Progenitor cell of endocrine pancreas (in vitro differentiated cells): Measurements from ENCODE around the gene HYDIN. TPM values are rescaled to one million over a fixed set of nuclear protein-coding genes. Genes with fewer than 3 reads are reported as not detected.

Experiments
- DNase-seq: peaks from one replicate; pipeline ENCODE4 v3.0.0; 2021; ENCODE audit warnings: low spot score; ENCODE audit not compliant: unreplicated experiment
- H3K27ac Mint-ChIP-seq: 2 replicates; pipeline ENCODE4 v1.8.0; 2021; ENCODE audit warnings: mild to moderate bottlenecking, moderate library complexity, mixed read lengths
- H3K27me3 Mint-ChIP-seq: 2 replicates; pipeline ENCODE4 v1.8.0; 2021; ENCODE audit warnings: mixed read lengths
- H3K36me3 Mint-ChIP-seq: 2 replicates; pipeline ENCODE4 v1.8.0; 2022; ENCODE audit warnings: mixed read lengths; ENCODE audit not compliant: insufficient read depth
- H3K4me1 Mint-ChIP-seq: 2 replicates; pipeline ENCODE4 v1.8.0; 2021; ENCODE audit warnings: low read depth, mixed read lengths
- H3K4me3 Mint-ChIP-seq: 2 replicates; pipeline ENCODE4 v1.8.0; 2021; ENCODE audit warnings: low read depth, mild to moderate bottlenecking, moderate library complexity, mixed read lengths
- H3K9me3 Mint-ChIP-seq: 2 replicates; pipeline ENCODE4 v1.8.0; 2021; ENCODE audit warnings: low read depth, mixed read lengths
- CTCF ChIP-seq: fragments of 200-600 bp; sonication (generic); IDR thresholded peaks from one replicate; pipeline ENCODE4 v1.5.0; 2021; ENCODE audit warnings: antibody characterized with exemption, mild to moderate bottlenecking; ENCODE audit not compliant: unreplicated experiment
- total RNA-seq: library from RNA; stranded (reverse); gene quantifications from 2 replicates; pipeline ENCODE4 v1.2.1, GENCODE V29; 2021

Gene HYDIN
- total RNA-seq, 1 donor from 2014 or later: 21.7 TPM

- TF ChIP-seq CTCF: no peak
- H3K4me1 Mint-ChIP-seq: peaks cover 2% of the 10 kb centered on the region
- H3K4me3 Mint-ChIP-seq: no peak overlapping the region
- no peak for DNase-seq
- H3K27me3 Mint-ChIP-seq: peaks cover 11% of the 10 kb centered on the region
- H3K27ac Mint-ChIP-seq: no peak overlapping the region
- no peaks in the 10 kb centered on the region for H3K9me3 Mint-ChIP-seq
- no peaks in the 10 kb centered on the region for H3K36me3 Mint-ChIP-seq
Measured at GRCh38 chr16:71262391-71262790, 31.9 kb upstream of the HYDIN start.

- Mint-ChIP-seq H3K9me3 (no peaks in the 10 kb centered on the region), H3K4me3 (no peak overlapping the region), H3K27ac (no peak overlapping the region), H3K36me3 (no peaks in the 10 kb centered on the region), H3K27me3 (peaks cover 14% of the 10 kb centered on the region), H3K4me1 (no peaks in the 10 kb centered on the region)
- TF ChIP-seq CTCF: no peak
- DNase-seq: no peak
Measured at GRCh38 chr16:71260995-71261394, 30.5 kb upstream of the HYDIN start.

GRCh38 chr16:71259086-71259485, 28.6 kb upstream of the HYDIN start:
- no peak for DNase-seq
- H3K9me3 Mint-ChIP-seq: no peaks in the 10 kb centered on the region
- peaks cover 14% of the 10 kb centered on the region for H3K27me3 Mint-ChIP-seq
- peaks cover 3% of the 10 kb centered on the region for H3K4me1 Mint-ChIP-seq
- no peak for TF ChIP-seq CTCF
- H3K36me3 Mint-ChIP-seq: no peaks in the 10 kb centered on the region
- H3K27ac Mint-ChIP-seq: no peak overlapping the region
- H3K4me3 Mint-ChIP-seq: no peak overlapping the region

GRCh38 chr16:71258372-71258771, 27.9 kb upstream of the HYDIN start:
- Mint-ChIP-seq H3K4me3 (no peak overlapping the region), H3K9me3 (no peaks in the 10 kb centered on the region), H3K27me3 (peaks cover 14% of the 10 kb centered on the region), H3K27ac (no peak overlapping the region), H3K4me1 (peaks cover 3% of the 10 kb centered on the region), H3K36me3 (no peaks in the 10 kb centered on the region)
- no peak for DNase-seq
- no peak for TF ChIP-seq CTCF

- Mint-ChIP-seq H3K9me3 (no peaks in the 10 kb centered on the region), H3K4me3 (no peak overlapping the region), H3K27me3 (peaks cover 14% of the 10 kb centered on the region), H3K36me3 (no peaks in the 10 kb centered on the region), H3K27ac (no peak overlapping the region), H3K4me1 (peaks cover 3% of the 10 kb centered on the region)
- no peak for TF ChIP-seq CTCF
- no peak for DNase-seq
Measured at GRCh38 chr16:71257768-71258167, 27.2 kb upstream of the HYDIN start.
